Measurements from ENCODE around the gene SPRYD3.

Gene SPRYD3

DNA sequence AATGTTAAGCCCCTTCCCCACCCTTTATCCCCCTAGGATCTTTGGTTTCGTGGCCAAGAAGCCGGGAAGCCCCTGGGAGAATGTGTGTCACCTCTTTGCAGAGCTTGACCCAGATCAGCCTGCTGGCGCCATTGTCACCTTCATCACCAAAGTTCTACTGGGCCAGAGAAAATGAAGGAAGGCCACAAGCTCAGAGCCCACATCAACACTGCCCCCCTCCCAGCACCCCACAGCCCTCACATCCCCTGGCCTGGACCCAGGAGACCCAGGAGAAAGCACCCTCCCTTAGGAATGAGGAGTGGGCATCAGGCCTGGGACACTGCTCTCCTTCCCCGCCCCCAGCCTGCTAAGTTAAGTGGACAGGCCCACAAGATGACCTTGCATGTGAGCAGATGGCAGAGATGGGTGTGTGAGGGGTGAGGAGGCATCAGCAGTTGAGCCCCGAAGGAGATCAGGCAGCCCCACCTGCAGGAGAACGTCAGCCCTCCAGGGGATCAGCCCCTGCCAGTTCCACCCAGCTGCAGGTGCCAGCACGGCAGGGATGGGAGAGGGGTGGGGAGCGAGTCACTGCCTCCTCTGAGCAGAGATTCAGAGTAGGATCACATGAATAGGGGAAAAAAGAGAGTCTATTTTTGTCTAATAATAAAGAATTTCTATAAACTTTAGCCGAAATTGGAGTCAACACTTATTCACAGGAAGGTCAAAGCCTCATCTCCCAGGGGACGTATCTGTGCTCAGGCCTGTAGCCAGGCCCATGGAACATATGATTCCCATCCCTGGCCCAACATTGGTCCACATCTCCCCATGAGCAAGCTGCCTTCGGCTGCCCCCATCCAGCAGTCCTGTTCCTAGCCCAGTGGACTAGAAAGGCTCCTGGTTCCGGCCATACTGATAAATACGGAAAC is 15.2 kb downstream of the SPRYD3 start:
- no peak for DNase-seq (ENCODE audit: low read depth in 1 of 2, low spot score in 1 of 2)

DNA sequence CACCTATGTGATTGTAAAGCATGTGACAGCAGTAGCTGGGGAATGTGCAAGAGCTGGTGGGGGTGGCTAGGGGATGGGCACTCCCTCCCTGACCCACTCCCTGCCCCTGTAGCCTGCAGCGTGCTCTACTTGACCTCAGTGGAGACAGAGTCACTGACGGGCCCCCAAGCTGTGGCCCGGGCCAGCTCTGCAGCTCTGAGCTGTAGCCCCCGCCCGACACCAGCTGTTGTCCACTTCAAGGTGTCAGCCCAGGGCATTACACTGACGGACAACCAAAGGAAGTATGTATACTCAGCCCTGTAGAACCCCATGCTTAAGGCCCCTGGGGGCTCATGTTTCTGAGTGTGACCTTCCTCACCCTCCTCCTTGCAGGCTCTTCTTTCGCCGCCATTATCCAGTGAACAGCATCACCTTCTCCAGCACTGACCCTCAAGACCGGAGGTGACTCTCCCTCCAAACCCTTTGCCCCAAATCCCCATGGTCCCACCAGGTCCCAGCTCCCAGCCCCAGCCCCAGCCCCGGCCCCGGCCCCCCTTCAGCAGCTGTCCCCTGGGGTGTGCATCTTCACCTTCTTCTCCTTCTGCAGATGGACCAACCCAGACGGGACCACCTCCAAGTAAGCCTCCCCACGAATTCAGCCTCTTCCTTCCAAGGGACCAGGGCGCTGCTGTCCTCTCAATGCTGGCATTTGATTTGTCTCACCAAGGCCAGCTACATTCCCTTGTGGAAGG is 16.0 kb downstream of the SPRYD3 start:
- DNase-seq (ENCODE audit: low read depth in 1 of 2, low spot score in 1 of 2), result no peak

DNA sequence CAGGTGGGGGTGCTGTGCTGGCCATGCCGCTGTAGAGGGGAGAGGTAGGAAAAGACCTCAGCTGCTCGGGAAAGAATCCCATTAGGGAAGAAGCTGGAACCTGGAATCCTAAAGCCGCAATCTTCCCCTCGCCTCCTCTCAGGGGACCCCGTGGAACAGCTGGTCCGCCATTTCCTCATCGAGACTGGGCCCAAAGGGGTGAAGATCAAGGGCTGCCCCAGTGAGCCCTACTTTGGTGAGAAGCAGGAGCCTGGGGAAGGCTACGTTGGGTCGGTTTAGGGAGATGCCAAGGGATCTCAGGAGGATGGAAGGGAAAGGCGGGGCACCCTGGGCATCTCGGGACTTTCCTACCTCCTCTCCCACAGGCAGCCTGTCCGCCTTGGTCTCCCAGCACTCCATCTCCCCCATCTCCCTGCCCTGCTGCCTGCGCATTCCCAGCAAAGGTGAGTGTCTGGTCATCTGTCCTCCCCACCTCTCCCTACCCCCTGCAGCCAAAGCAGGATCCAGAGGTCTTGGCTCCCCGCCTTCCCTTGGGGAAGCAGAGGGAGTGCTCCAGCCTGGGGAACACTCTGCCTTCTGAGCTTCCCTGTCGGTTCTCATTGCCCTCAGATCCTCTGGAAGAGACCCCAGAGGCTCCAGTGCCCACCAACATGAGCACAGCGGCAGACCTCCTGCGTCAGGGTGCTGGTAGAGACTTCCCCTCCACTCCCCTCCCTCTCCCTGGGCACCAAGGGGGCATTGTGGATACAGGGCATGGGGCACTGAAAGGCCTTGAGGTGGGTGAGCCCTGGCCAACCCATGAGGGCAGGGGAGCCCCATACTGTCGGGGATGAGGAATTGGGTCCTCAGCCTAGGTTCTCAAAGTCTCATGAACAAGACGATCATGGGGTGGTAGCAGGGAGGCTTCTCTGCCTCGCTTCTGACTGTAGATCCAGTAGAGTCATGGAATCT is 16.9 kb downstream of the SPRYD3 start:
- no peak for DNase-seq (ENCODE audit: low read depth in 1 of 2, low spot score in 1 of 2)

DNA sequence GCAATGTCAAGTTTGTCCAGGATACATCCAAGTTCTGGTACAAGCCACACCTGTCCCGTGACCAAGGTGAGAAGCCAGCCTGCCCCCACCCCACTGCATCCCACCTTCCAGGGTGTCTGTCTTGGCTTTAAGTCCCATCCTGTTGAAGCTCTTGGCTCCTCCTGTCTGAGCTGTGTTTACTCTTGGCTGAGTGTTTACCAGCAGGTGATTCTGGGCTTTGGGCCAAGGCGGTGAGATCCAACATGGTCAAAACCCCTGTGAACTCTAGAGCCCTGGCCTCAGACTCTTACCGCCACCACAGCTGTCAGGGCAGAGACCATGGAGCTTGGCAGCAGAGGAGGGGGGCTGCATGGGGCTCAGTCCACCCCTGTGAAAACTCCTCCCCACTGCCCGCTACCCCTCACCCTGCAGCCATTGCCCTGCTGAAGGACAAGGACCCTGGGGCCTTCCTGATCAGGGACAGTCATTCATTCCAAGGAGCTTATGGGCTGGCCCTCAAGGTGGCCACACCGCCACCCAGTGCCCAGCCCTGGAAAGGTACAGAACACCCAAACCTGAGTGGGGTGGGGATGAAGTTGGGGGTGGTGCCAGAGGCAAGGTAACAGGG is 17.7 kb downstream of the SPRYD3 start:
- DNase-seq (ENCODE audit: low read depth in 1 of 2, low spot score in 1 of 2), result no peak

DNA sequence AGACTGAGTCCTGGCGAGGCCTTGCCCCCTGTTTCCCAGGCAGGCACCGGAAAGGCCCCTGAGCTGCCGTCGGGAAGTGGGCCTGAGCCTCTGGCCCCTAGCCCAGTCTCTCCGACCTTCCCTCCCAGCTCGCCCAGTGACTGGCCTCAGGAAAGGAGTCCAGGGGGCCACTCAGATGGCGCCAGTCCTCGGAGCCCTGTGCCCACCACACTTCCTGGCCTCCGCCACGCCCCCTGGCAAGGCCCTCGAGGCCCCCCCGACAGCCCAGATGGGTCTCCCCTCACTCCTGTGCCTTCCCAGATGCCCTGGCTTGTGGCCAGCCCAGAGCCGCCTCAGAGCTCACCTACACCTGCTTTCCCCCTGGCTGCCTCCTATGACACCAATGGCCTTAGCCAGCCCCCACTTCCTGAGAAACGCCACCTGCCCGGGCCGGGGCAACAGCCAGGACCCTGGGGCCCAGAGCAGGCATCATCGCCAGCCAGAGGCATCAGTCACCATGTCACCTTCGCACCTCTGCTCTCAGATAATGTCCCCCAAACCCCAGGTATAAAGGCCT is 18.4 kb downstream of the SPRYD3 start:
- no peak for DNase-seq (ENCODE audit: low read depth in 1 of 2, low spot score in 1 of 2)

DNA sequence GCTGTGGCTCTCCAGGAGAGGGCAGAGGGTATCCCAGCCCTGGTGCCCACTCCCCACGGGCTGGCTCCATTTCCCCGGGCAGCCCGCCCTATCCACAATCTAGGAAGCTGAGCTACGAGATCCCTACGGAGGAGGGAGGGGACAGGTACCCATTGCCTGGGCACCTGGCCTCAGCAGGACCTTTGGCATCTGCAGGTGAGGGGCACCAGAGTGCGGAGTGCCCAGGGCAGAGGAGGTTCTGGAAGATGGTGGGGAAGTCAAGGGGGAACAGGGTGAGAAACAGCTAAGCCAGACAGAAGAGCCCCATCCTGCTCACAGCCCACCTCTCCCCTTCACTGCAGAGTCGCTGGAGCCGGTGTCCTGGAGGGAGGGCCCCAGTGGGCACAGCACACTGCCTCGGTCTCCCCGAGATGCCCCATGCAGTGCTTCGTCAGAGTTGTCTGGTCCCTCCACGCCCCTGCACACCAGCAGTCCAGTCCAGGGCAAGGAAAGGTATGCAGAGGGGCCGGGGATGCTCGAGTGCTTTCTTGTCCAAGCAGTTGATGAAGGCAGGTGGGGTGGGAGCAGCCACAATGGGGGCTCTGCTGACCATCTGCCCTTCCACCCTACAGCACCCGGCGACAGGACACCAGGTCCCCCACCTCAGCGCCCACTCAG is 19.0 kb downstream of the SPRYD3 start:
- DNase-seq (ENCODE audit: low read depth in 1 of 2, low spot score in 1 of 2), result no peak

DNA sequence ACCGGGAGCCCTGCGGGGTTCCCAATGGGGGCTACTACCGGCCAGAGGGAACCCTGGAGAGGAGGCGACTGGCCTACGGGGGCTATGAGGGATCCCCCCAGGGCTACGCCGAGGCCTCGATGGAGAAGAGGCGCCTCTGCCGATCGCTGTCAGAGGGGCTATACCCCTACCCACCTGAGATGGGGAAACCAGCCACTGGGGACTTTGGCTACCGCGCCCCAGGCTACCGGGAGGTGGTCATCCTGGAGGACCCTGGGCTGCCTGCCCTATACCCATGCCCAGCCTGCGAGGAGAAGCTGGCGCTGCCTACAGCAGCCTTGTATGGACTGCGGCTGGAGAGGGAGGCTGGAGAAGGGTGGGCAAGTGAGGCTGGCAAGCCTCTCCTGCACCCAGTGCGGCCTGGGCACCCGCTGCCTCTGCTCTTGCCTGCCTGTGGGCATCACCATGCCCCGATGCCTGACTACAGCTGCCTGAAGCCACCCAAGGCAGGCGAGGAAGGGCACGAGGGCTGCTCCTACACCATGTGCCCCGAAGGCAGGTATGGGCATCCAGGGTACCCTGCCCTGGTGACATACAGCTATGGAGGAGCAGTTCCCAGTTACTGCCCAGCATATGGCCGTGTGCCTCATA is 19.6 kb downstream of the SPRYD3 start:
- DNase-seq (ENCODE audit: low read depth in 1 of 2, low spot score in 1 of 2), result no peak

DNA sequence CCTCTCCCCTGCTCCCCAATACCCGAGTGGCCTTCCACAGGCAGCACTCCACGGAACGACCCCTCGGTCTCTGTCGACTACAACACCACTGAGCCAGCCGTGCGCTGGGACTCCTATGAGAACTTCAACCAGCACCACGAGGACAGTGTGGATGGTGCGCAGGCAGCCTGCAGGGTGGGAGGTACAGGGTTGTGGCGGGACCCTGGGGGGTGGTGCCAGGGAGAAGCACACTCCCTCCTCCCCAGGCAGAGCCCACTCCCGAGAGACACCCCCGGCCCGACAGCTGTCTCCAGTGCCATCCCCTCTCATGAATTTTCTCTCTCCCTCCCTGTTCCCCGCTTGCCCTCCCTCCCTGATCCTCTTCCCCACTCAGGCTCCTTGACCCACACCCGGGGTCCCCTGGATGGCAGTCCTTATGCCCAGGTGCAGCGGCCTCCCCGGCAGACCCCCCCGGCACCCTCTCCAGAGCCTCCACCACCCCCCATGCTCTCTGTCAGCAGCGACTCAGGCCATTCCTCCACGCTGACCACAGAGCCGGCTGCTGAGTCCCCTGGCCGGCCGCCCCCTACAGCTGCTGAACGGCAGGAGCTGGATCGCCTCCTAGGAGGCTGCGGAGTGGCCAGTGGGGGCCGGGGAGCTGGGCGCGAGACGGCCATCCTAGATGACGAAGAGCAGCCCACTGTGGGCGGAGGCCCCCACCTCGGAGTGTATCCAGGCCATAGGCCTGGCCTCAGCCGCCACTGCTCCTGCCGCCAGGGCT is 20.3 kb downstream of the SPRYD3 start:
- no peak for DNase-seq (ENCODE audit: low read depth in 1 of 2, low spot score in 1 of 2)

DNA sequence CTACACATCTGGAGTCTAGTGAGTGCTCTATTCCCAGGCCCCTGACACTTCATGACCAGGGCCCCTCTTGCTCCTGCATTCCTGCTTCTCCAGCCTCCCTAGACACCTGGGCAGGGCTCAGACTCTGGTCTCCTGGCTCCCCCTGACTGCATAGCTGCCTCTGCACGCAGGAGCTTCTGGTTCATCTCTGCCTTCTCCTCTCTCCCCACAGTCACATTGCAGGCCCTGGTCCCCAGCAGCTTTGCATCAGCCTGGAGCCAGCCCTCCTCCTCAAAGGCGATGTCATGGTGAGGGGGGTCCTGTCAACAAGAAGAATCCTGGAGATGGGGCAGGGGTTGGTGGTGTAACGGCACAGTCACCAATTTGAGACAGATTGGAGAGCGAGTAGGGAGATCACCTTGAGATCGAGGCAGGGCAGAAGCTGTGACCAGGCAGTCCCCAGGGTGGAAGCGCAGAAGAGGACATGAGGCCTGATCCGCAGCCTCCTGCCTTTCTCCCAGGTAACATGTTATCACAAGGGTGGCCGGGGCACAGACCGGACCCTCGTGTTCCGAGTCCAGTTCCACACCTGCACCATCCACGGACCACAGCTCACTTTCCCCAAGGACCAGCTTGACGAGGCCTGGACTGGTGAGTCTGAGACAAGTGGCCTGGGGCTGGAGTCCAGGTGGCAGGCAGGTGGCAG is 21.2 kb downstream of the SPRYD3 start:
- no peak for DNase-seq (ENCODE audit: low read depth in 1 of 2, low spot score in 1 of 2)

DNA sequence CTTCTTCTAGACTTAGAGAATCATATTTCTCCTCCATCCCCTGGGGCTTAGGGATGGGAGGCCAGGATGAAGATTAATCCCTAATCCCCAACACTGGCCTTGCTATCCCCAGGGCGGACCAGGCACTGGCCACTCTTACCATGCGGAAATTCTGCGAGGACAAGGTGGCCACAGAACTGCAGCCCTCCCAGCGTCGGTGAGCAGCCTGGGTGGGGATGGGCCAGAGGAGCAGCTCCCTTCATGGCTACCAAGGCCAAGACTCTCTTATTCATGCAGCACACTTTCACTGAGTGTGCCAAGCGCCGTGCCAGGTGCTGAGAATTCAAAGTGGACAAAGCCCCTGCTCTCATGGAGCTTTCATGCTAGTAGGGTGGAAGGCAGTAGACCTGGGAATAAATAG is 22.3 kb downstream of the SPRYD3 start:
- no peak for DNase-seq (ENCODE audit: low read depth in 1 of 2, low spot score in 1 of 2)

DNA sequence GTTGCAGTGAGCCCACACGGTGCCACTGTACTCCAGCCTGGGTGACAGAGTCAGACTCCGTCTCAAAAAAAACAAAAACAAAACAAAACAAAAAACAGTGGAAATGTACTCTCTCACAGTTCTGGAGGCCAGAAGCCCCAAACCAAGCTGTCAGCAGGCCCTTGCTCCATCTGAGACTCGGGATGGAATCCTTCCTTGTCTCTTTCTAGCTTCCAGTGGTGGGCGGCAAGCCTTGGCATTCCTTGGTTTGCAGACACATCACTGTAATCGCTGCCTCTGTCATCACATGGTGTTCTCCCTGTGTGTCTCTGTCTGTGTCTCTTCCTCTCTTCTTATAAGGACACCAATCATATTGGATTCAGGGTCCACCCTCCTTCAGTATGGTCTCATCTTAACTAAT is 22.9 kb downstream of the SPRYD3 start:
- DNase-seq (ENCODE audit: low read depth in 1 of 2, low spot score in 1 of 2), result no peak

DNA sequence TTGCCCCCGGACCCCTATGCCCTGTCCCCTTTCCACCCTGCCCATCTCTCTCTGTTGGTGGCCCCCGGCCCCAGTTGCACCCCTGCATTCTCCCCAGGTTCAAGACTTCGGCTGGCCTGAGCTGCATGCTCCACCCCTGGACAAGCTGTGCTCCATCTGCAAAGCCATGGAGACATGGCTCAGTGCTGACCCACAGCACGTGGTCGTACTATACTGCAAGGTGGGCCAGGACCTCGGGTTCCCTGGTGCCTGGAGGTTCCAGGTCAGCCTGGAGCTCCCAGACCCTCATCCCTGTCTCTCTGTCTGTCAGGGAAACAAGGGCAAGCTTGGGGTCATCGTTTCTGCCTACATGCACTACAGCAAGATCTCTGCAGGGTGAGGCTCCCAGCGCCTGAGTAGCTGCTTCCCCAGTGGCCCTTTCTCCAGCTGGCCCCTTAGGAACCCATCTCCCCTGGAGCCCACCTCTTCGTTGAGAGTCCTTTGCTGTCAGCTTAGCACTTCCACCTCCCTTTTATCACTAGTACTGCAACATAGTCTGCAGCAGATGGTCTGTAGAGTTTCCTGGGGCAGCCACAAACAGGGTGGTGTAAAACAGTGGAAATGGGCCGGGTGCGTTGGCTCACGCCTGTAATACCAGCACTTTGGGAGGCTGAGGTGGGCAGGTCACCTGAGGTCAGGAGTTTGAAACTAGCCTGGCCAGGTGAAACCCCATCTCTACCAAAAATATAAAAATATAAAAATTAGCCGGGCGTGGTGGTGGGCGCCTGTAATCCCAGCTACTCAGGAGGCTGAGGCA is 23.5 kb downstream of the SPRYD3 start:
- DNase-seq (ENCODE audit: low read depth in 1 of 2, low spot score in 1 of 2), result no peak

DNA sequence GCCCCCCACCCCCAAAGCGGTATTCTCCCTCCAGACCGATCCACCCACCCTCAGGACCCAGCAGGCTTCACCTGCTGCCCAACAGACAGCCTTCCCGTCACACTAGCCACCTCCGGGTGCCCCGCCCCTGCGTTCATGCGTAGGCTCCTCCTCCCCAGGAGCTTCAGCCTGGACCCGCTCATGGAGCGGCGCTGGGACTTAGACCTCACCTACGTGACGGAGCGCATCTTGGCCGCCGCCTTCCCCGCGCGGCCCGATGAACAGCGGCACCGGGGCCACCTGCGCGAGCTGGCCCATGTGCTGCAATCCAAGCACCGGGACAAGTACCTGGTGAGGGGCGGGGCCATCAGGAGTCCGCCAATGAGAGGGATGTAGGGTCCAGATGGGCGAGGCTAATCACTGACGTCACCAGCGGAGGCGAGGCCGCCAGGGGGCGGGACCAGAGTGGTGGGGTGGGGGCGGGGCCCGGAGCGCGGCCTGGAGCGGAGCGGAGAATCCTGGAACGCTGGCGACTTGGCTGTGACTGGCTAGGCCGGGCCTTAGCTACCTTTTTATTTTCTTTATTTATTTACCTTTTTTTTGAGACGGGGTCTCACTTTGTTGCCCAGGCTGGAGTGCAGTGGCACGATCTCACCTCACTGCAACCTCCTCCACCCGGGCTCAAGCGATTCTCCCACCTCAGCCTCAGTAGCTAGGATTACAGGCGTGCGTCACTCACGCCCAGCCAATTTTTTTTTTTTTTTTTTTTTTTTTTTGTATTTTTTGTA is 24.9 kb downstream of the SPRYD3 start:
- peak; percentile 85 for DNase-seq (ENCODE audit: low read depth in 1 of 2, low spot score in 1 of 2)

DNA sequence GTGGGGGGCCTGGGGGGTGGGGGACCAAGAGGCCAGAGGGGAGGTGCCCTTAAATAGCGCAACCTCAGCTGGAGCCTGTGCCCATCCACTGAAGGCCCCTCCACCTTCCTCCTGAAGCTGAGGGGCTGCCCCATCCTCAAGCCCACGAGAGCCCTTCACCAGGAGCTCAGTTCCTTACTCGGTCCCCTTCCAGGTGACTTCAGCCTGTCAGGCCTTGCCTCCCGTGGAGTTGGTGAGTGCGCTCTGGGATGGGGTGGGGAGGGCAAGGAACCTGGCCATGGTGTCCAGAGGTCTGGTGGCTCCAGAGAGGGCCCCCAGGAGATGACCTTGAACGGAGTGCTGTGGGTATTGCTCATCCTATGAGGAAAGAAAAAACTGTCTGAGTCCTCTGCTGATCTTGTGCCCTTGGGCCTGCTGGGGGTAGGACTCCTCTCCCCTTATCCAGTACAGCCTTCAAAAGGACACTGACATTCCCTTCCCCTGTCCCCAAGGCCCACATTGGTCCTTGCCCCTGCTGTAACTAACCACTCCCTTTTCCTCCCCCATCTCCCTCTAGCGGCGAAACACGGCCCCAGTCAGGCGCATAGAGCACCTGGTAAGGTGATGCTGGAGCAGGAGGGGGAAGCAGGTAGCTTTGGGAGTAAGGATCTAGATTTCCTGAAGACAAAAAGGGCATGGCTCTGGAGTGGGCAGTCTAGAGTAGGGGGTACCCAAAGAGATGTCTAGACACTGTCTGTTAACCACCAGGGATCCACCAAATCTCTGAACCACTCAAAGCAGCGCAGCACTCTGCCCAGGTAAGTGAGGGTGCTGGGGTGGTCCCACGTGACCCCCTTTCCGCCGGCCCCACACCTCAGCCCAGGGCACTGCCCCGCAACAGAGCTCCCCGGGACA is 25.7 kb downstream of the SPRYD3 start:
- peak; percentile 25 to 28 for DNase-seq (ENCODE audit: low read depth in 1 of 2, low spot score in 1 of 2)

DNA sequence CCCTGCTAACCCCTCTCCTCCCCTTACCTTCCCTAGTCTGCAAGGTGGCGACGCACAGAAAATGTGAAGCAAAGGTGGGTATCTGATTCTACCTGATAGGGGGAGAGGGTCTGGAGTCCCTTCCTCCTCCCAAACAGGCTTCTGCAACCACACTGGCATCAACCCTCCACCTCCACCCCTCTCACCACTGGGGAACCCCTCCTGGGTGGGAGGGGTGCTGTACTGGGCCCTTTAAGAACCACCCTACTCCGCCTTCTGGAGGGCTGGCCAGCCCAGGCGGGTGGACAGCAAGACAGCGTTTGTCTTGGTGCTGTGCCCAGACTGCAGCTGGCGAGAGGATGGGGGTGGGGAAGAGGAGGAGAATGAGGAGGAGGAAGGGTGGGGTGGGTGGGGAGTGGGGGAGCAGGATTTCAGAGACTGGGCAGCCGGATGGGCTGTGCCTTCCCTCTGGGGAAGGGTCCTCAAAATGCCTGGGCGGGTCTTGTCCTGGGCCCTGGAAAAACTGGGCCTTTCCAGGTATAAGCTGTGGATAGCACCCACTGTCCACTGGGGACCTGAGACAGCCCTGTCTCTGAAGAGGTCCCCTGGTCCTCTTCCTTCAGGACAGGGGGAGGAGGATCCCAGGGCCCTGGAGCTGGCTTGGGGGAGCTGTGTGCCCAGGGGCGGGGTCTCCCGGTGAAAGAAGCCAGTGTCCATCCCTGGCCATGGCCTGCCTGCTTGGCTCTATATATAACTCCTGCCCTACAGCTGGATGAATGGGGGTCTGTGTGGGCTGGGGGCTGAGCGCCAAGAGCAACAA is 26.6 kb downstream of the SPRYD3 start:
- no peak for DNase-seq (ENCODE audit: low read depth in 1 of 2, low spot score in 1 of 2)

Measured in stimulated activated CD4-positive, alpha-beta T cell treated with anti-CD3 and anti-CD28 coated beads, Interleukin-15, amount 100 ng/mL, for 1 hour (primary cell).